Psoas muscle (tissue), 8 donors: ENCODE measurements around the gene ETV2. TPM values are rescaled to one million over a fixed set of nuclear protein-coding genes. Genes with fewer than 3 reads are reported as not detected.
"Not testable (repeated sequence)": the region's sequence is repeated elsewhere in the genome, so short reads cannot be mapped to it uniquely, and the experiment has no call there.

Experiments used
- ATAC-seq, 4 donors: fragments of 200-7000 bp; cut with Tn5 transposase; one replicate each; pipeline ENCODE4 v1.9.1; 2020; ENCODE audit warnings: moderate library complexity in 3 of 4, mild to moderate bottlenecking in 2 of 4
- DNase-seq, 2 donors: peaks; one replicate each; pipeline ENCODE4 v3.0.0-alpha.2; 2020
- H3K27ac ChIP-seq: fragments of 200-600 bp; one replicate; pipeline ENCODE4 v1.8.0; 2022
- H3K27me3 ChIP-seq, 3 donors: fragments of 200-600 bp in 1 of 3; one replicate each; pipeline versions ENCODE4 v1.6.1 to v1.8.0; 2013 to 2022; ENCODE audit warnings: low read length in 2 of 3, mild to moderate bottlenecking in 2 of 3, moderate library complexity in 1 of 3; ENCODE audit not compliant: insufficient read depth in 3 of 3
- H3K36me3 ChIP-seq, 2 donors: fragments of 200-600 bp in 1 of 2; one replicate each; pipeline versions ENCODE4 v1.6.1 to v1.8.0; 2013 to 2022; ENCODE audit warnings: low read depth in 1 of 2, mild to moderate bottlenecking in 1 of 2, moderate library complexity in 1 of 2; ENCODE audit not compliant: insufficient read depth in 1 of 2
- H3K4me1 ChIP-seq: fragments of 200-600 bp; one replicate; pipeline ENCODE4 v1.8.0; 2022
- H3K4me3 ChIP-seq: fragments of 200-600 bp; one replicate; pipeline ENCODE4 v1.8.0; 2022; ENCODE audit warnings: mild to moderate bottlenecking
- H3K9me3 ChIP-seq: fragments of 200-600 bp; one replicate; pipeline ENCODE4 v1.8.0; 2022
- CTCF ChIP-seq: fragments of 200-600 bp; IDR thresholded peaks from one replicate; pipeline ENCODE4 v1.8.0; 2022; ENCODE audit warnings: antibody characterized with exemption
- WGBS, 3 donors: extraction: QIAGEN DNeasy Blood & Tissue Kit; methylation state at CpG; one replicate each; pipeline versions ENCODE4 v1.1.6 to v1.1.7; 2013; 5-methylcytosine and 5-hydroxymethylcytosine counted together
- intact Hi-C, 2 donors: fragments of 100-400 bp; cut with DNase I; formaldehyde crosslinking; loops; one replicate each; pipeline versions ENCODE4 v1.11.0 to v1.14.2; 2022
- polyA plus RNA-seq, 3 donors: library from polyadenylated mRNA; stranded (reverse); fragments of 200-250 nt; gene quantifications; one replicate each; pipeline ENCODE4 v1.2.3, GENCODE V29; 2013
- total RNA-seq, 4 donors: library from RNA; stranded (reverse); fragmentation: NEBNext Ultra II Directional in 2 of 4; extraction: Animal tissue kit (Norgen Biotek cat#: 25700) in 2 of 4; gene quantifications; one replicate each; pipeline versions ENCODE4 v1.2.1 to v1.2.4, GENCODE V29; 2021 to 2023
- donor health status: healthy with polysubstance abuse.
- donor health status: DM: no; HTN: no; CAD: no; lungs with moderate emphysema.
- donor health status: Bipolar disorder and iron deficiency.
- donor health status: healthy.
- donor health status: DM: yes; HTN: yes; CAD: no.
- donor health status: DM: no; HTN: no; CAD: no.
- donor health status: DM: no; HTN: no; CAD: no.
- donor health status: DM: yes; HTN: yes; CAD: no.

ETV2 gene
- total and polyA plus RNA-seq, 7 donors, result 0.19 to 0.23 (median 0.20) TPM; not detected in 4

DNA sequence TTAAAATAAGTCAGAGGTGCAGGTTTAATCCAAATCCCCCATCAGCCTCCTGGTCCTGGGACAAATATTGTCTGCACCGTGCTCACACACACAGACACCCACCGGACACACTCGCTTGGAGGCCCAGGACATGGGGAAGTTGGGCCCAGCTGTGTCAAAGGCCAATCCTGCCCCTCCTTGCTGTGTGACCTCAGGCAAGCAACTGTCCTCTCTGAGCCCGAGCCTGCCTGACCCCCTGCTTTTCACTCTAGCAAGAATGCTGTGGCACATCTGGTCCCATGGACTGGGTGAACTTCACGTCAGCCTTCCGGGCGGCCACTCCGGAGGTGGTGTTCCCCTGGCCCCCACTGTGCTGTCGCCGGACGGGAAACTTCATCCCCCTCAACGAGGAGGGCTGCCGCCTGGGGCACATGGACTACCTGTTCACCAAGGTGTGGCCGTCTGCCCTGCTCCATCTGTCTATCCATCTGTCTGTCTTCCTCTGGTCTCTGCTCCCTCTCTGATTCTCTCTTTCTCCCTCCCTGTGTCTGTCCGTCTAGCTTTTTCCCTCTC is 34.1 kb downstream of the ETV2 start:
- Histone ChIP-seq H3K4me1 (no peaks in the 10 kb centered on the region), H3K27ac (no peak overlapping the region), H3K27me3 (peaks cover 0 to 34% (median 8%) of the 10 kb centered on the region in 3 donors), H3K9me3 (no peaks in the 10 kb centered on the region), H3K4me3 (no peak overlapping the region), H3K36me3 (no peaks in the 10 kb centered on the region)
- intact Hi-C loops, result no loop called here
- WGBS, 3 donors, result 74 to 81% (median 77%) methylated on average over 15 of the region's 15 CpGs
- ATAC-seq (no peak), DNase-seq (no peak)
- TF ChIP-seq CTCF, result no peak

DNA sequence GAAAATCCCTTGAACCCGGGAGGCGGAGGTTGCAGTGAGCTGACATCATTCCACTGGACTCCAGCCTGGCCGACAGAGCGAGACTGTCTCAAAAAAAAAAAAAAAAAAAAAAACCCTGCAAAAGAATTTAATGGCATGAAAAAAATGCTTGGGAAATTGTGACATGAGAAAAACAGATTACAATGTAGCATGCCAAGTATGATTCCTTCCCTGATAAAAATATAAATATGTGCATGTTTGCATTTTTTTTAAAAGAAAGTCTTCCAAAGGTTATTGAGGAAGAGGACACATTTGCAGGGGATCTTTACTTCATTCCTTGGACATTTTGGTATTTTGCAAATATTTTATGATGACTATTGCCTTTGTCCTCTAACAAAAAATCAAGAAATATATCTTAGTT is 48.3 kb downstream of the ETV2 start:
- H3K9me3 ChIP-seq, result no peaks in the 10 kb centered on the region
- DNase-seq (no peak), ATAC-seq (no peak)
- peaks cover 0 to 7% (median 0%) of the 10 kb centered on the region in 3 donors for H3K27me3 ChIP-seq
- H3K36me3 ChIP-seq, result no peaks in the 10 kb centered on the region
- TF ChIP-seq CTCF, result no peak
- intact Hi-C loops, result loop anchor here (5.0 kb wide), 1 partner anchor 242 kb away; no protein-coding TSS in a partner anchor
- H3K4me3 ChIP-seq, result no peak overlapping the region
- WGBS, 3 donors, result 15 to 18% (median 16%) methylated on average over 4 of the region's 4 CpGs
- no peaks in the 10 kb centered on the region for H3K4me1 ChIP-seq
- no peak overlapping the region for H3K27ac ChIP-seq

GRCh38 chr19:35691106-35691505 is 49.6 kb downstream of the ETV2 start:
- WGBS, 3 donors, result 87 to 93% (median 92%) methylated on average over 21 to 37 of the region's 37 CpGs
- H3K4me1 ChIP-seq, ATAC-seq, H3K36me3 ChIP-seq, H3K9me3 ChIP-seq, H3K27me3 ChIP-seq, H3K4me3 ChIP-seq, H3K27ac ChIP-seq, DNase-seq: not testable (repeated sequence)
- intact Hi-C loops, result loop anchor here (5.0 kb wide), 1 partner anchor 241 kb away; no protein-coding TSS in a partner anchor

DNA sequence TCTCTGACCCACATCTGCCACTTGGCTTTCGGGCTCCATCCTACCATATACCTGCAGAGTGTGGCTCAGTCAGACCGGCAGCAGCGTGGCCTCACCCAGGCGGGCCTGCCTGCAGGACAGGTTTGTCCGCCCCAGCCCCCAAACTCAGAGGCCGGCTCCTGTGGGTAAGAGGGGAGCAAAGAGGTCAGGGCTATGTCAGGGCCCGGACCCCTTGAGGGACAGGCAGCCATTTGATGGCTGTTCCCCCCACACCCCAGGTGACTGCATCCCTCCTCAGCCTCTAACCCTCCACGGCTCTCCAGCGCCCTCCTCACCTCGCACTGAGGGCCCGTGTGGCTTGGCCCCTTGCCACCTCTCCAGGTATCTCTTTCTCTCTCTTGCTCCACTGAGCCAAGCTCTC is 50.5 kb downstream of the ETV2 start:
- intact Hi-C loops, result loop anchor here (5.0 kb wide), 1 partner anchor 240 kb away; no protein-coding TSS in a partner anchor
- DNase-seq, result no peak
- 81 to 89% (median 86%) methylated on average over 11 of the region's 11 CpGs for WGBS, 3 donors

GRCh38 chr19:35693422-35693821 is 51.9 kb downstream of the ETV2 start:
- Histone ChIP-seq H3K9me3 (no peaks in the 10 kb centered on the region), H3K27me3 (peaks cover 0 to 4% (median 0%) of the 10 kb centered on the region in 3 donors), H3K4me1 (no peaks in the 10 kb centered on the region), H3K36me3 (no peaks in the 10 kb centered on the region), H3K27ac (no peak overlapping the region), H3K4me3 (no peak overlapping the region)
- intact Hi-C loops, result loop anchor here (1.0 to 5.0 kb wide), 2 partner anchors 24 to 239 kb away; no protein-coding TSS in a partner anchor
- 10 to 13% (median 11%) methylated on average over 8 of the region's 8 CpGs for WGBS, 3 donors
- ATAC-seq (peak in 3 of 4 donors; percentile 3 to 39 (median 38)), DNase-seq (no peak)
- TF ChIP-seq CTCF, result no peak

More for the DNA sequence above, 50.5 kb downstream of the ETV2 start:
- Histone ChIP-seq H3K27me3 (peaks cover 0 to 7% (median 0%) of the 10 kb centered on the region in 3 donors), H3K4me3 (no peak overlapping the region), H3K27ac (no peak overlapping the region), H3K36me3 (no peaks in the 10 kb centered on the region), H3K9me3 (no peaks in the 10 kb centered on the region), H3K4me1 (no peaks in the 10 kb centered on the region)
- TF ChIP-seq CTCF, result no peak
- no peak for ATAC-seq
